Type B pancreatic cell (in vitro differentiated cells): ENCODE results near the gene ZCCHC18. TPM values are rescaled to one million over a fixed set of nuclear protein-coding genes. Genes with fewer than 3 reads are reported as not detected.

Experiments
- DNase-seq: peaks from one replicate; pipeline ENCODE4 v3.0.0; 2021; ENCODE audit warnings: mixed read lengths; ENCODE audit not compliant: unreplicated experiment; ENCODE audit errors: extremely low spot score
- H3K27ac Mint-ChIP-seq: 2 replicates; pipeline ENCODE4 v1.8.0; 2021; ENCODE audit warnings: mild to moderate bottlenecking, mixed read lengths
- H3K27me3 Mint-ChIP-seq: 2 replicates; pipeline ENCODE4 v1.8.0; 2021; ENCODE audit warnings: mixed read lengths
- H3K36me3 Mint-ChIP-seq: 2 replicates; pipeline ENCODE4 v1.8.0; 2021; ENCODE audit warnings: mixed read lengths
- H3K4me1 Mint-ChIP-seq: one replicate; pipeline ENCODE4 v1.8.0; 2021; ENCODE audit warnings: mixed read lengths; ENCODE audit not compliant: unreplicated experiment
- H3K4me3 Mint-ChIP-seq: 2 replicates; pipeline ENCODE4 v1.8.0; 2021; ENCODE audit warnings: mild to moderate bottlenecking, mixed read lengths
- H3K9me3 Mint-ChIP-seq: 2 replicates; pipeline ENCODE4 v1.8.0; 2021; ENCODE audit warnings: mixed read lengths
- total RNA-seq: library from RNA; stranded (reverse); gene quantifications from 2 replicates; pipeline ENCODE4 v1.2.1, GENCODE V29; 2021; ENCODE audit warnings: low replicate concordance
- TF ChIP-seq, protein P1 (sequence below): fragments of 200-600 bp; sonication (generic); conservative IDR thresholded peaks from 2 replicates; pipeline ENCODE4 v1.5.0; 2021; ENCODE audit warnings: antibody characterized with exemption, mild to moderate bottlenecking

The ZCCHC18 gene
- total RNA-seq, 1 donor from 2014 or later = 9.0 TPM

DNA sequence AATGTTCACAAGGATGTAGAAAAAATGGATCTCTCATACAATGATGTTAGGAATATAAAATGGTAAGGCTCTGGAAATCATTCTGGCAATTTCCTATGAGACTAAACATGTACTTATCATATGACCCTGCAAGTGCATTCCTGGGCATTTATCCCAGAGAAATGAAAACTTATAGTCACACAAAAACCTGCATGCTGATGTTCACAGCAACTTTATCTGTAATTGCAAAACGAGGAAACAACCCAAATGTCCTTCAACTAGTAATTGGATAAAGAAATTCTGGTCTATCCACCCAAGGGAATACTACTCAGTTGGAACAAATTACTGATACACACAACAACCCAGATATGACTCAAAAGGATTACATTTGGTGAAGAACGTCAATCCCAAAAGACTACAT lies 14.5 kb downstream of the ZCCHC18 start:
- no peak for DNase-seq
- H3K36me3 Mint-ChIP-seq = peaks cover 3% of the 10 kb centered on the region
- H3K27ac Mint-ChIP-seq = no peak overlapping the region
- H3K9me3 Mint-ChIP-seq = no peaks in the 10 kb centered on the region
- TF ChIP-seq, protein P1, sequence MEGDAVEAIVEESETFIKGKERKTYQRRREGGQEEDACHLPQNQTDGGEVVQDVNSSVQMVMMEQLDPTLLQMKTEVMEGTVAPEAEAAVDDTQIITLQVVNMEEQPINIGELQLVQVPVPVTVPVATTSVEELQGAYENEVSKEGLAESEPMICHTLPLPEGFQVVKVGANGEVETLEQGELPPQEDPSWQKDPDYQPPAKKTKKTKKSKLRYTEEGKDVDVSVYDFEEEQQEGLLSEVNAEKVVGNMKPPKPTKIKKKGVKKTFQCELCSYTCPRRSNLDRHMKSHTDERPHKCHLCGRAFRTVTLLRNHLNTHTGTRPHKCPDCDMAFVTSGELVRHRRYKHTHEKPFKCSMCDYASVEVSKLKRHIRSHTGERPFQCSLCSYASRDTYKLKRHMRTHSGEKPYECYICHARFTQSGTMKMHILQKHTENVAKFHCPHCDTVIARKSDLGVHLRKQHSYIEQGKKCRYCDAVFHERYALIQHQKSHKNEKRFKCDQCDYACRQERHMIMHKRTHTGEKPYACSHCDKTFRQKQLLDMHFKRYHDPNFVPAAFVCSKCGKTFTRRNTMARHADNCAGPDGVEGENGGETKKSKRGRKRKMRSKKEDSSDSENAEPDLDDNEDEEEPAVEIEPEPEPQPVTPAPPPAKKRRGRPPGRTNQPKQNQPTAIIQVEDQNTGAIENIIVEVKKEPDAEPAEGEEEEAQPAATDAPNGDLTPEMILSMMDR = no peak
- no peak overlapping the region for H3K4me3 Mint-ChIP-seq
- no peaks in the 10 kb centered on the region for H3K27me3 Mint-ChIP-seq
- H3K4me1 Mint-ChIP-seq = no peaks in the 10 kb centered on the region

DNA sequence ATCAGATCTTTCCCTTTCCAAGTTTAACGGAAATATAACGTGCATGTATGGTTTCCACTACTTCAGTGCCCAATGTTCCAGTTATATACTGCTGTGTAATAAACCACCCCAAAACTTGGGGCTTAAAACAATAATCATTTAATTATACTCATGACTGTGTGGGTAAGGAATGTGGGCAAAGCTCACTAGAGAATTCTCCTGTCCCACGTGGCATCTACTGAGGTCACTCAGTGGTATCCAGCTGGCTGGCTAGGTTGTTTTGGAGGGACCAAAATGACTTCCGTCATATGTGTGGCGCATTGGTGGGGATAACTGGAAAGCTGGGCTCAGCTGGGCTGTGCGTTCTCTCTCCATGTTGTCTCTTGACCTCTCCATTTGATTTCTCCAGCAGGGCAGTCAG lies 18.5 kb downstream of the ZCCHC18 start:
- no peak for DNase-seq
- TF ChIP-seq, protein P1 = no peak
- Mint-ChIP-seq H3K27me3 (no peaks in the 10 kb centered on the region), H3K36me3 (peaks cover 3% of the 10 kb centered on the region), H3K27ac (no peak overlapping the region), H3K4me3 (no peak overlapping the region), H3K9me3 (no peaks in the 10 kb centered on the region), H3K4me1 (no peaks in the 10 kb centered on the region)

DNA sequence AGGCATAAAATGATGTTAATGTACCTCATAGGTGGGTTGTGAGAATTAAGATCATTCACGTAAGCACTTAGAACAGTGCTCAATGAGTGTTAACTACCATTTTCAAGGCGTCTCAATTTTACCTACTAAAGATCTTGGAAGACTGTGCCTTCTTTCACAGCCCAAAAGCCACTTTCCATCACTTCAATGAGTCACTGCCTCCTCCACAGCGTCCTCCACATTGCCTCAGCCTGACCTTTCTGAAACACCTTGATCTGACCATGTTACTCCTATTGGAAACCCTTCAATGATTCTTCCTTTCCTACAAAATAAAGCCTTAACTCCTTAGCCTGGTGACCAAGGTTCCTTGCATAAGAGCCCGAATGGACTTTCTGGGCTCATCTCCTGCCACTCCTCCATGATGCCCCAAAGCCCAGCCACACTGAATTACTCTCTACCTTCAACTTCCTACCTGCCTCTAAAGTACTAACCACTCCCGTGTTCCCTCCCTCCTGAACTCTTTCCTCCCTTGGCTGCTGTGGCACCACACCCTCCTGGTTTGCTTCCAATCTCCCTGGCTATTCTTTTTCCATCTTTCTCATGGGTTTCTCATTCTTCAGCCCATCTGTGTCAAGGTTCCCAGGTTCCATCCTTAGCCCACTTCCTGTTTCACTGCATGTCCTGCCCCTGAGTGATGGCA lies 22.4 kb downstream of the ZCCHC18 start:
- H3K36me3 Mint-ChIP-seq = peaks cover 3% of the 10 kb centered on the region
- no peaks in the 10 kb centered on the region for H3K27me3 Mint-ChIP-seq
- no peaks in the 10 kb centered on the region for H3K4me1 Mint-ChIP-seq
- no peak for DNase-seq
- H3K27ac Mint-ChIP-seq = no peak overlapping the region
- H3K4me3 Mint-ChIP-seq = no peak overlapping the region
- TF ChIP-seq, protein P1 = no peak
- no peaks in the 10 kb centered on the region for H3K9me3 Mint-ChIP-seq

DNA sequence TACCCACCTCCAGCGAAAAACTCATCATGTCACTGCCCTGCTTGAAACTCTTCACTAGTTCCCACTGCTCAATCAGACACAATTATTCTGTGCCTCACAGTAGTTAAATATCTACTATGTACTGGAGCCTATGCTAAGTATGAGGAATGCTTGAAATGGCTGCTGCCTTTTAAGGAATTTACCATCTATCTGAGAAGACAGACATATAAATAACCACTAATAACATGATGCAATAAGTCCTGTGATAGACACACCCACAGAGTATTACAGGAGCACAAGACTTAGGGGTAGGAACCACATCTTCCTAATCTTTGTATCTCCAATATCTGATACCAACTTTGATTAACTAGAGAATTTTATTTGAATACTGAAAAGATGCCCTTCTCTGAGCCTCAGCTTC lies 23.4 kb downstream of the ZCCHC18 start:
- no peaks in the 10 kb centered on the region for H3K27me3 Mint-ChIP-seq
- peaks cover 1% of the 10 kb centered on the region for H3K36me3 Mint-ChIP-seq
- H3K4me3 Mint-ChIP-seq = no peak overlapping the region
- DNase-seq = no peak
- no peaks in the 10 kb centered on the region for H3K9me3 Mint-ChIP-seq
- H3K4me1 Mint-ChIP-seq = no peaks in the 10 kb centered on the region
- no peak overlapping the region for H3K27ac Mint-ChIP-seq
- TF ChIP-seq, protein P1 = no peak

DNA sequence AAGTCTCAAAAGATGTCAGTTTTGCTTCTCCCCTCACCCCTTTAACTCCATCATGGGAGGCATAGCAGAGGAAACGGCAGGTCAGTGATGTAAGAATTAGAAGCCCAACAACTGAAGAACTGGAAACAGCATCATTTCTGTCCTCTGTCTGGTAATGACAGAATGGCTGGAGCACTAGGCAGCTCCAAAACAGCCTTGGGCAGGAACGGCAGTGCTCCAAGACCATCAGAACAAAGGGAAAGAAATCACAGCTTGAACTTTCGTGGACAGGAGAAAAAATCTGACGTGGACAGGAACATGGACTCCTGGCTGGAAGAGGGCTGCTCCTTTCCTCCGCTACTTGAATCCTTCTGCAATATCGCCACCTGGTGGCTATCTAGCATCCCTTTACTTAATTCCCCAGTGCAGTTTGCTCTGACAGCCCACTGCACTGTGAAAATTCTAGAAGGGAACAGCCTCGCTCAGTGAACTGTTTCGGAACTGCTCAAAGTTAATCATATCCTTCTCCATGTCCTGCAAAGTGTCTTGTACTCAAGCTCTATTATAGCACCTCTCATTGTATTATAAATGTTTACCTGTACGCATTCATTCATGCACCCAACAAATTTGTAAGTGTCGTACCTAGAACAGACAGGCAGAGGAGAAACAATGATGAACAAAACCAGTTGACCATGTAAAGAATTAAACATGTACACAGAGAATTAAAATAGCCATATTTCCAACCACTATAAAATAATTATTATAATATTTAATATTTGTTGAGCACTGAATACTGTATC lies 24.1 kb downstream of the ZCCHC18 start:
- TF ChIP-seq, protein P1 = peak; percentile 86
- H3K27ac Mint-ChIP-seq = peak overlapping the region; percentile 59
- H3K4me1 Mint-ChIP-seq = no peaks in the 10 kb centered on the region
- H3K4me3 Mint-ChIP-seq = peak overlapping the region; percentile 80
- H3K27me3 Mint-ChIP-seq = no peaks in the 10 kb centered on the region
- no peak for DNase-seq
- H3K36me3 Mint-ChIP-seq = no peaks in the 10 kb centered on the region
- no peaks in the 10 kb centered on the region for H3K9me3 Mint-ChIP-seq
